IPS-20b (cell line): ENCODE results near the gene SIL1.

Experiments
- H3K27ac ChIP-seq: one replicate; pipeline ENCODE4 v1.5.1; 2013; ENCODE audit warnings: low read length
- H3K27me3 ChIP-seq: 2 replicates; pipeline ENCODE4 v1.6.1; 2013; ENCODE audit warnings: mild to moderate bottlenecking, low read length, inconsistent platforms; ENCODE audit not compliant: insufficient read depth
- H3K36me3 ChIP-seq: 2 replicates; pipeline ENCODE4 v1.6.1; 2013; ENCODE audit warnings: low read depth, mild to moderate bottlenecking, inconsistent platforms, low read length, moderate library complexity; ENCODE audit not compliant: insufficient read depth
- H3K4me1 ChIP-seq: 2 replicates; pipeline ENCODE4 v1.6.1; 2013; ENCODE audit warnings: mild to moderate bottlenecking, control low read depth, inconsistent platforms, low read length, moderate library complexity; ENCODE audit not compliant: insufficient read depth
- H3K4me3 ChIP-seq: 2 replicates; pipeline ENCODE4 v1.5.1; 2013; ENCODE audit warnings: mild to moderate bottlenecking, low read length, inconsistent platforms
- H3K9ac ChIP-seq: 2 replicates; pipeline ENCODE4 v1.6.1; 2013; ENCODE audit warnings: low read depth, mild to moderate bottlenecking, inconsistent platforms, low read length, moderate library complexity
- H3K9me3 ChIP-seq: 2 replicates; pipeline ENCODE4 v1.6.1; 2013; ENCODE audit warnings: mild to moderate bottlenecking, low read depth, low read length, inconsistent platforms; ENCODE audit not compliant: insufficient read depth

SIL1 gene

GRCh38 chr5:138955671-138956295 lies 242.4 kb downstream of the SIL1 start:
- Histone ChIP-seq H3K27ac (no peak overlapping the region), H3K27me3 (no peaks in the 10 kb centered on the region), H3K4me1 (no peaks in the 10 kb centered on the region), H3K4me3 (no peak overlapping the region), H3K9me3 (no peaks in the 10 kb centered on the region), H3K9ac (no peak overlapping the region), H3K36me3 (no peaks in the 10 kb centered on the region)

GRCh38 chr5:138955013-138955660 lies 243.0 kb downstream of the SIL1 start:
- Histone ChIP-seq H3K4me3 (no peak overlapping the region), H3K9me3 (no peaks in the 10 kb centered on the region), H3K4me1 (no peaks in the 10 kb centered on the region), H3K36me3 (no peaks in the 10 kb centered on the region), H3K27me3 (no peaks in the 10 kb centered on the region), H3K27ac (no peak overlapping the region), H3K9ac (no peak overlapping the region)

DNA sequence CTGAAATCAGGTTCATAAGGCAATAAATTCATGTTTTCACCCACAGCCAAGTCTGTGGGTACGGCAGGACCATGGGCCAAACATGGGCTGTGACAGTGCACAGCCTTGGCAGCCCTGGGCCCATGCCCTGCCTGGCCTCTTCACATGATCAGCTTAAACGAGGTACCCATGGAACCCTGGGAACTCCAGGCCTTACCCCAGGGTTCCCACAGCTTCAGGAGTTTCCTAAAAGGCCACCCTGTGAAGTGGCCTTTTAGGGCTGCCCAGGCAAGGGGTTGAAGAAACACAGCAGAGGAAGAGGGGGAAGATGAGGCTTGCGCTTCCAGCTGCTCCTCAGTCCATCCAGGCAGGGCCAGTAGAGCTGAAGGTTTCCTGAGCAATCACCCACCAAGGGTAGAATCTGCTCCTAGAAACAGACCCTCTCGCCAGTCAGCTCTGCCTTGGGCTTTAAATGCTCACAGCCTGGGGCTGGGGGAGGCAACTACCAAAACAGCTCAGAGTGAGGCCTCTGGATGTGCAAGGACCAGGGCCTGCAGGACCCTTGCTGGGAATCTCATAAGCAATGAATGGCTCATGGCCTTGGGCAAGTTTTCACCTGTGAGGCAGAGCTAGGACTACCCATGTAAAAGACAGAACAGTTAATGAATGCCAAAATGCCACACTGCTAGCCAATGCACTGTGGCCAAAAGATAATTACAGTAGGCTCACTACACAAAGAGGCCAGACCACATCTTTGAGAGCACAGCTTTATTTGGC lies 243.7 kb downstream of the SIL1 start:
- Histone ChIP-seq H3K9me3 (no peaks in the 10 kb centered on the region), H3K27me3 (no peaks in the 10 kb centered on the region), H3K9ac (no peak overlapping the region)

GRCh38 chr5:138953387-138954256 lies 244.5 kb downstream of the SIL1 start:
- Histone ChIP-seq H3K4me3 (no peak overlapping the region), H3K4me1 (peaks cover 4% of the 10 kb centered on the region; the same call in 1 of the 2 replicates), H3K36me3 (no peaks in the 10 kb centered on the region), H3K27me3 (no peaks in the 10 kb centered on the region), H3K9ac (no peak overlapping the region), H3K9me3 (no peaks in the 10 kb centered on the region), H3K27ac (no peak overlapping the region)

More for the DNA sequence above, 243.7 kb downstream of the SIL1 start:
- H3K4me1 ChIP-seq = no peaks in the 10 kb centered on the region
- no peak overlapping the region for H3K27ac ChIP-seq
- no peak overlapping the region for H3K4me3 ChIP-seq
- no peaks in the 10 kb centered on the region for H3K36me3 ChIP-seq

DNA sequence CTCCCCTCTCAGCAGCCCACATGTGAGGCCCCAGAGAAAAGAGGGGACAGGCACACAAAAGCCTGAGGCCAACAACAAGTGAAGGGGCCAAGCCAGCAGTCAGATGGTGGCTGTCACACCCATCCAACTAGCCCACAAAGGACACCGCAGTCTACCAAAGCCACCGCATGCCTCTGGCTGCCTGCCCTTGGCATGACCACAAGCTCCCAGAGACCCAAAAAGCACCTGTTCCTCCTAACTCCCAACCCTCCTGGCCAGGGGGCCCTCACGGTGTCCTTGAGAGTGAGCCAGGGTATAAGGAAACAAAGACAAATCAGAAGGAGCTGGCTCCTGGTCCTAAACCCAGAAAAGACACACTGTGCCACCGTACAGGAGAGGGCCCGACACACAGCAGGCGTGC lies 245.2 kb downstream of the SIL1 start:
- no peak overlapping the region for H3K9ac ChIP-seq

DNA sequence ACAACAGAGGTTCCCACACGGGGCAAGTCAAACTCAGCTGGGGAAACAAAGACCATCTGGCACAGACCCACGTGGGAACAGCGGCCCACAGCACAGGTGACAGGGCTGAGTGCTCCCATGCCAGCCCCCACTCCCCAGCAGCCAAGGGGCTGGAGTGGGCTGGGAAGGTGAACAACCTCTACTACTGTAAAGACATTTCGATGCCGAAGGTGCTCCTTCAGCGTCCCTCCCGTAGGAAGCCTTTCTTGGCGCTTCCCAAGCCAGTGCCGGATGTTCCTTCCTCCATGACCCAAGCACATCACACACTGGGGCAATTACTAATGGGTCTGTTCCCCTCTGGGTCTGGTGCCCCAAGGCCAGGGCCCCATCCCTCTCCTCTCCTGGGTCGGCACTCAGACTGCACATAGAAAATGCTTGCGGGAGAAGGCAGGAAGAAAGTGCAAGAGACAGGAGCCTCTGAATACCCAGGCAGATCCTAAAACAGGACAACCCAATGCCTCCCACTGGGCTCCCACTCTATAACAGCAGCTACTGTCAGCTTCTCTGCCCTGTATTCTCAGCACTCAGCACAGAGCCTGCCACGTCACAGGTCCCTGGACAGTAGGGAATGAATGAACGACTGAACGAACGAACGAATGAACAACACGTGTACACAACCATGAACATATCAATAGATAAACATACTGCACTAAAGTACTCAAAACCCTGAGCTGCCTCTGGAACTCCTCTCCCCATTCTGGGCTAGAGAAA lies 246.0 kb downstream of the SIL1 start:
- Histone ChIP-seq H3K36me3 (no peaks in the 10 kb centered on the region), H3K4me3 (no peak overlapping the region), H3K9ac (no peak overlapping the region), H3K4me1 (peaks cover 10% of the 10 kb centered on the region; the same call in 1 of the 2 replicates), H3K9me3 (no peaks in the 10 kb centered on the region), H3K27ac (no peak overlapping the region), H3K27me3 (no peaks in the 10 kb centered on the region)

More for the DNA sequence above, 245.2 kb downstream of the SIL1 start:
- H3K27me3 ChIP-seq = no peaks in the 10 kb centered on the region
- no peak overlapping the region for H3K4me3 ChIP-seq
- no peak overlapping the region for H3K27ac ChIP-seq
- H3K4me1 ChIP-seq = peaks cover 10% of the 10 kb centered on the region; the same call in 1 of the 2 replicates
- H3K36me3 ChIP-seq = no peaks in the 10 kb centered on the region
- no peaks in the 10 kb centered on the region for H3K9me3 ChIP-seq

DNA sequence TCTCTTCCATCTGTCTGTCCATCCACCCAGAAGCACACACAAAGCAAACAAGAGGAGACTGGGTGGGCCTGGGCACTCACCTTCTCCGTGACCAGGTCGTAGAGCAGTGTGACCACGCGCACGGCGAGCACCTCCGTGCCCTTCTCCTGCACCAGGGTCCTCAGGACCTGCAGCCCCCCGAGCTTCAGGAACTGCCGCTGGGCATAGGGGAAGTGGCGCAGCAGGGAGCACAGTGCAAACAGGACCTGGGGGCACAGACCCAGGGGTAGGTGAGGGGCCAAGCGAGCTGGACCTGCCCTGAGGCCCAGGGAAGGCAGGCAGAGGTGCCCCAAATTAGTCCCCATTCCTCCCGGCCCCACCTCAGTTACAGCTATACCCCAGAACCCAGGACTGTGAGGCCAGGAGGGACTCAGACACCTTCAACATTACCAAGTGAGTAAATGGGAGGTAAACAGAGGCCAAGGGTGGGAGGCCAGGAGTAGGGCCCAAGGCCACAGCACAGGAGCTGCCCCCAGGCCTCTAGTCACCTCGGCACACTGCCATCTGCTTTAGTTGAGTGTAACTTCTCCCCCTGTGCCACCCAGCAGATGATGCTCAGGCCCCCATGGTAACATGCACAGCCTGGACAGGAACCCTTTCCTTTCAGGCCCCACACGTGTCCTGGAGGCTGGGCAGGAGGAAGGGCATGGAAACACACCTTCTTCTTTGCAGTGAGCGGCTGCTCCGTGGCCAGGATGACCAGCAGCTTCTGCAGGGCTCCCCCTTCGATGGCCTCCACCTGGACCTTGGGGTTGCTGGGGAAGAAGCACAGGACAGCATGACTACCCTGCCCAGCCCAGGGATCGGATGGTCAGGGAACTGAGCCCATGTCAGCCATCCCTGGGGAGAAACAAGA lies 246.8 kb downstream of the SIL1 start:
- Histone ChIP-seq H3K4me1 (peaks cover 10% of the 10 kb centered on the region; the same call in 1 of the 2 replicates), H3K9me3 (no peaks in the 10 kb centered on the region), H3K36me3 (no peaks in the 10 kb centered on the region), H3K9ac (no peak overlapping the region), H3K27me3 (no peaks in the 10 kb centered on the region), H3K4me3 (no peak overlapping the region), H3K27ac (no peak overlapping the region)

DNA sequence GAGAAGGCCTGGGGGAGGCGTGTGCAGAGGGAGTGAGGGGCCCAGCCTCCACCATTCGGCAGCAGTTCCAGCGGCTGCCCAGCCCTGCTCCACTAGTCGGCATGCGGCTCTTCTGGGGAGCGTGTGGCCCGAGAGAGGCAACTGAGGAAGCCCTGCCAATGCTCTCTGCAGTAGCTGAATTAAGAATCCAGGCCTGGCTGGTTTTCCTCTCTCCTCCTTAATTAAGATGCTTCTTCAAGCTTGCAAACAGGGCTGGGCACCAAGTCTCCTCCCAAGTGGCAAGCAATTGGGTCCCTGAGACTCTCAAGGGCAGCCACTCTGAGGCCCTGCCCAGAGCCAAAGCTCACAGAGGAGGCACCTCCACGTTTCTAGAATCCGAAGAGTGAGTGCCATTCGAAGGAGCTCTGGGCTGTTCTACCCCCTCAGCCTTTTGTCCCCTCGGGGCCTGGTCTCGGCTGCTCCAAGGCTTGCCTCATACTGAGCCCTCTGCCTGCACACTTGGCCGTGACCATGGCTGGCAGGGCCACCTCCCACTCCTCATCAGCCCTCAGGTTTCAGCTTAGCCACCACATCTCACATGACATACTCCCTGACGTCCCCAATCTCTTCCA lies 247.6 kb downstream of the SIL1 start:
- Histone ChIP-seq H3K27me3 (no peaks in the 10 kb centered on the region), H3K4me1 (peaks cover 10% of the 10 kb centered on the region; the same call in 1 of the 2 replicates), H3K27ac (no peak overlapping the region), H3K9me3 (no peaks in the 10 kb centered on the region), H3K36me3 (no peaks in the 10 kb centered on the region), H3K4me3 (no peak overlapping the region), H3K9ac (no peak overlapping the region)

DNA sequence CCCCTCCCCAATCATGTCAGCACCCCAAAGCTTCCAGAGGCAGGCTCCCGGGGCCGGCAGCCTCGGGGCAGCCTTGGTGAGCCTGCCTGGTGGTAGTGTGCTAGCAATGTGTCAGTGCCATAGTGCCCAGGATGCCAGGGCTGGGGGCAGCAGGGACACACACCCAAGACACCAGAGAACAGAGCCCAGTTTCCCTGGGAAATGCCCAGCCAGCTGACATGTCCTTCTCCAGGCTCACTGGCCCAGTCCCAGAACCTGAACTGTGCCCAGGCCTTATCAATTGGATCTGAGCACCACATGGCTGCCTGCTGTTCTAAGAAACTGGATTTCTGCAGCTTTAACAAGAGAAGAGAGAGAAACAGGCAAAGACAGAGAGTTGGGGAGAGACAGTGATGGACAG lies 248.2 kb downstream of the SIL1 start:
- no peak overlapping the region for H3K4me3 ChIP-seq
- no peak overlapping the region for H3K27ac ChIP-seq
- H3K4me1 ChIP-seq = peaks cover 10% of the 10 kb centered on the region; the same call in 1 of the 2 replicates

GRCh38 chr5:138949223-138949574 lies 249.0 kb downstream of the SIL1 start:
- peaks cover 10% of the 10 kb centered on the region; the same call in 1 of the 2 replicates for H3K4me1 ChIP-seq
- no peak overlapping the region for H3K9ac ChIP-seq
- no peaks in the 10 kb centered on the region for H3K36me3 ChIP-seq
- H3K27me3 ChIP-seq = no peaks in the 10 kb centered on the region
- H3K27ac ChIP-seq = no peak overlapping the region
- no peaks in the 10 kb centered on the region for H3K9me3 ChIP-seq
- H3K4me3 ChIP-seq = no peak overlapping the region

More for the DNA sequence above, 248.2 kb downstream of the SIL1 start:
- Histone ChIP-seq H3K27me3 (no peaks in the 10 kb centered on the region), H3K9me3 (no peaks in the 10 kb centered on the region), H3K9ac (no peak overlapping the region), H3K36me3 (no peaks in the 10 kb centered on the region)
